Measurements from ENCODE around the gene FOXRED2. TPM values are rescaled to one million over a fixed set of nuclear protein-coding genes. Genes with fewer than 3 reads are reported as not detected.

FOXRED2 gene
- total RNA-seq, 4 donors from 2014 or later: 2.8 to 16.5 (median 4.1) TPM

DNA sequence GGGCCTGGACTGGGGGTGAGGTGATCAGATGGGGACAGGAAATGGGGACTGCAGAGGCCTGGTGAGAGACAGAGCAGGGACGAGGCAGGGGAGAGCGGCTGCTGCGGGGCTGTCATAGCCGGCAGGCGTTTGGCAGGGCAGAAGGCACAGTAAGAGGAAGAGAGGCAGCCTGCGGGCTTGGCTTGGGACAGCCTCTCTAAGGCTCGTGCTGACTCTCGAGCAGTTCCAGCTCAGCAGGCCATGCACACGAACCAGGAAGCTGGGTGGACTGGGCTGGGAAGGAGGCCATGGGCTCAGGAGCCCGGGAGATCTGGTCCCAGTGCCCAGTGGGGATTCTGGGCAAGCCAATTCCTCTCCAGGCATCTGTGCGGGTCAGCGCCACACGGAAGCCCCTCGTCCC lies 41.8 kb upstream of the FOXRED2 start:
- TF ChIP-seq POLR2A (IDR thresholded peaks at IDR 0.05): no peak
- TF ChIP-seq, protein P1, sequence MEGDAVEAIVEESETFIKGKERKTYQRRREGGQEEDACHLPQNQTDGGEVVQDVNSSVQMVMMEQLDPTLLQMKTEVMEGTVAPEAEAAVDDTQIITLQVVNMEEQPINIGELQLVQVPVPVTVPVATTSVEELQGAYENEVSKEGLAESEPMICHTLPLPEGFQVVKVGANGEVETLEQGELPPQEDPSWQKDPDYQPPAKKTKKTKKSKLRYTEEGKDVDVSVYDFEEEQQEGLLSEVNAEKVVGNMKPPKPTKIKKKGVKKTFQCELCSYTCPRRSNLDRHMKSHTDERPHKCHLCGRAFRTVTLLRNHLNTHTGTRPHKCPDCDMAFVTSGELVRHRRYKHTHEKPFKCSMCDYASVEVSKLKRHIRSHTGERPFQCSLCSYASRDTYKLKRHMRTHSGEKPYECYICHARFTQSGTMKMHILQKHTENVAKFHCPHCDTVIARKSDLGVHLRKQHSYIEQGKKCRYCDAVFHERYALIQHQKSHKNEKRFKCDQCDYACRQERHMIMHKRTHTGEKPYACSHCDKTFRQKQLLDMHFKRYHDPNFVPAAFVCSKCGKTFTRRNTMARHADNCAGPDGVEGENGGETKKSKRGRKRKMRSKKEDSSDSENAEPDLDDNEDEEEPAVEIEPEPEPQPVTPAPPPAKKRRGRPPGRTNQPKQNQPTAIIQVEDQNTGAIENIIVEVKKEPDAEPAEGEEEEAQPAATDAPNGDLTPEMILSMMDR (IDR thresholded peaks at IDR 0.05): no peak
- Histone ChIP-seq H3K27ac (no peak overlapping the region), H3K4me1 (no peaks in the 10 kb centered on the region), H3K36me3 (no peaks in the 10 kb centered on the region), H3K9me3 (no peaks in the 10 kb centered on the region), H3K4me3 (no peak overlapping the region), H3K27me3 (no peaks in the 10 kb centered on the region)
- DNase-seq: no peak

DNA sequence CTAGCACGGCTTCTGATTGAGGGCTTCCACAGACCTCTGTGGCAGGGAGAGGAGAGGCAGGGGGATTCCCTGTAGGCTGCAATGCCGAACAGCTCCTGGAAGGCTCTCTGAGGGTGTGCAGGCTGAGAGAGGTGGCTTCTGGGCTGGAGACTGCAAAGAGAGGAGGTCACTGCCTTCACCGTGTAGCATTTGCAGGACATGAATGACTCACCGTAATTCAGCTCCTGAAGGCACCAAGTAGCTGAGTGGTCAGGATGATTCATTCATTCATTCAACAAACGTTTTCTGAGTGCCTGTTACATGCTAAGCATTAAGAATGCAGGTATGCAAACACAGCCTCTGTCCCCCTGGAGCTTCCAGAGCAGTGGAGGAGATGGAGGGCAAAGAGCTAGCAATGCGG lies 40.1 kb upstream of the FOXRED2 start:
- no peaks in the 10 kb centered on the region for H3K4me1 ChIP-seq
- H3K4me3 ChIP-seq: no peak overlapping the region
- no peaks in the 10 kb centered on the region for H3K9me3 ChIP-seq
- TF ChIP-seq, protein P1 (IDR thresholded peaks at IDR 0.05): no peak
- H3K27ac ChIP-seq: no peak overlapping the region
- H3K27me3 ChIP-seq: no peaks in the 10 kb centered on the region
- no peaks in the 10 kb centered on the region for H3K36me3 ChIP-seq
- no peak for DNase-seq

DNA sequence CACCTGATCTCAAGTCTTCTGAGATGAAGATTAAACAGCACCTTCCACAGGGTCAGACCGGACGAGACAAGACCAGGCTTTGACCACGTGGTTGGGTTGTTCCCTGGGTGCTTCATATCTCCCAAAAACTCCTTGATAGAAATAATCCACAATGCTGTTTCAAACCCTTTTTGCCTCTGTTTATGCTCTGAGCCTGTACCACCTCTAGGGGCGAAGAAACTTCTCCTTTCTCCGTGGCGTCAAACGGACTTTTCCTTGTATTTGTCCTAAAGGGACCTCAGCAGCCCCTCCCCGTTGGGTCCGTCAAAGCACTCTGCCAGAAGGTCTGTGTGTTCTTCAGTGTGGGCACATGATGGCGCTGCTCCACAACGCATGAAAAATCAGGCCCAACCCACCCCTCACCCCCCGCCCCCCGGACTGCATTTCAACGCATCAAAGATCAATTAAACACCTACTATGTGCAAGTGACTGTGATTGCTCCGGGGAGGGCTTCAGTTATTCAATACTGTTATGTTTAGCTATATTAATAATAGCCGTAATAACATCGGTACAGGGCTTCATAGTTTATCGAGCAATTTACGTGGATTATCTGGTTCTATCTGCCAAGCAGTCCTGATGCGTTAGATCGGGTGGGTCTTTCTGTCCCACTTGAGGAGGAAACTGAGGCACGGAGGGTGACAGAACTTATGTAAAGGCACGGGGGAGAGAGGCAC lies 39.4 kb upstream of the FOXRED2 start:
- Histone ChIP-seq H3K27me3 (no peaks in the 10 kb centered on the region), H3K27ac (no peak overlapping the region)
- no peak for DNase-seq

DNA sequence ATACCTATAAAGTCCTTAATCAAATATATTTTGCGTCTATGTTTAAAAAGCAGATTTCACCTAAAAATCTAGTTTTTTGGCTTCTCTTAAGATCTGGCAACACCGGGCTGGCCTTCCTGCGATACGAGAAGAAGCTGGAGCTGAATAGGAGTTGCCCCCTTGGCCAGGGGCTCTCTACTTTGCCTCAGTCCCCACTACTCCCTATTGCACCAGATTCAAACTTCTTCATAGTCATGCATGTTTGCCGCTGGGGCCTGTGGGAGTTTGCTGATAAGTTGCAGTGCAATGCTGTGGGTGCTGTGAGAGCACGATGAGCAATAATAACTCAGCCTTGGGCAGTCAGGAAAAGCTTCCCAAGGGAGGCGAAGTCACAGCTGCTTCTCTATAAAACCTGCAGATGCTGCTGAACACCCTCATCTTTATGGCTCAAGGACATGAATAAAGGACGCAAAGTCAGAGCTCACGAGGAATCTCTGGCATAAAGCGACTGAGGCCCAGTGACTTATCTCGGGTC lies 37.3 kb upstream of the FOXRED2 start:
- H3K4me1 ChIP-seq: no peaks in the 10 kb centered on the region
- H3K27me3 ChIP-seq: no peaks in the 10 kb centered on the region
- H3K9me3 ChIP-seq: no peaks in the 10 kb centered on the region
- DNase-seq: no peak
- H3K36me3 ChIP-seq: no peaks in the 10 kb centered on the region
- no peak overlapping the region for H3K4me3 ChIP-seq
- TF ChIP-seq POLR2A (IDR thresholded peaks at IDR 0.05): no peak
- TF ChIP-seq, protein P1 (IDR thresholded peaks at IDR 0.05): no peak
- H3K27ac ChIP-seq: no peak overlapping the region

More for the DNA sequence above, 39.4 kb upstream of the FOXRED2 start:
- Histone ChIP-seq H3K36me3 (no peaks in the 10 kb centered on the region), H3K4me1 (no peaks in the 10 kb centered on the region), H3K4me3 (no peak overlapping the region), H3K9me3 (no peaks in the 10 kb centered on the region)
- TF ChIP-seq POLR2A (IDR thresholded peaks at IDR 0.05): no peak
- TF ChIP-seq, protein P1 (IDR thresholded peaks at IDR 0.05): peak in 4 of 6 experiments; percentile 20 to 34 (median 26)

DNA sequence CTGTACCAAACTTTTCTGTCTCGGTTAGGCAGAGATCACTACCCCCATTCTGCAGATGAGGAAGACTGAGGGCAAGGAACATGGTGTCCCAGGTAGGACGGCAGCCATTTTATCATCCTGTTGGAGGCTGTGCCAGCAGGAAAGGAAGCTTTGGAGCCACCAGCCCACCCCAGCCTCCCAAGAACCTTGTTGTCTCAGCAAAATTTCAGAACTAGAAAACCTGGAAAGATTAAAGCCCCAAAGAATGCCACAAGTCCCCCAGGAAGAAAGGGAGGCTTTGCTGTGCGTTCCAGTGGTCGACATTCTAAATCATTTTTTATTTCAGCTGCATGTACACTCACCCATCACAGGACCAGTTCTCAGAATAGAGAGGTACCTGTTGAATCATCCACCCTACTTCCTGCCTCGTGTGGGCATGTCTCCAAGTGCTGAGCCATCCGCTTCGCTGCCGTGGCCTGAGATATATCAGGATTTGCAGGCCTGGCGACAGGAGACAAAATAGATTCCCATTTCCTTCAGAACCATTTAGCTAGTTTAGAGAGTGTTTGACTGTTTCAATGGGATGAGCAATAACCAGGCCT lies 35.1 kb upstream of the FOXRED2 start:
- no peak overlapping the region for H3K27ac ChIP-seq

More for the DNA sequence above, 35.1 kb upstream of the FOXRED2 start:
- no peak for DNase-seq
- no peak overlapping the region for H3K4me3 ChIP-seq
- H3K27me3 ChIP-seq: no peaks in the 10 kb centered on the region
- no peaks in the 10 kb centered on the region for H3K9me3 ChIP-seq
- TF ChIP-seq, protein P1 (IDR thresholded peaks at IDR 0.05): no peak
- TF ChIP-seq POLR2A (IDR thresholded peaks at IDR 0.05): no peak
- no peaks in the 10 kb centered on the region for H3K36me3 ChIP-seq
- H3K4me1 ChIP-seq: no peaks in the 10 kb centered on the region

Measured in Peyer's patch (tissue), 4 donors.